NCI-H1417 (cell line): ENCODE measurements around the gene TAF1L.

Experiments
- DNase-seq, 3 experiments: peaks; one replicate each; lab custom pipeline; 2025; lab: John Stamatoyannopoulos, UW

TAF1L gene

GRCh38 chr9:32590898-32591297, 44.6 kb downstream of the TAF1L start:
- DNase-seq: no peak

- no peak for DNase-seq
These were observed 45.0 kb downstream of the TAF1L start for GRCh38 chr9:32590476-32590875.

- DNase-seq: peak in 1 of 3 experiments; percentile 48
These were observed 46.3 kb downstream of the TAF1L start for GRCh38 chr9:32589083-32589723.

- no peak for DNase-seq
These were observed 47.6 kb downstream of the TAF1L start for GRCh38 chr9:32587901-32588300.

GRCh38 chr9:32584784-32585183, 50.7 kb downstream of the TAF1L start:
- DNase-seq: no peak

- peak; percentile 2 to 72 (median 32) for DNase-seq
These were observed 53.8 kb downstream of the TAF1L start for GRCh38 chr9:32581512-32582143.

GRCh38 chr9:32580631-32581300, 54.7 kb downstream of the TAF1L start:
- DNase-seq: no peak

- DNase-seq: peak; percentile 4 to 70 (median 27)
These were observed 55.6 kb downstream of the TAF1L start for GRCh38 chr9:32579706-32580331.
